AG04449 (cell line): ENCODE measurements around the gene BACH2.
"Not testable (repeated sequence)": the region's sequence is repeated elsewhere in the genome, so short reads cannot be mapped to it uniquely, and the experiment has no call there.

Experiments used
- CTCF ChIA-PET: fragments of 350-600 bp; formaldehyde crosslinking; extraction: SDS; loops from one replicate; lab custom pipeline; 2021; ENCODE audit warnings: antibody characterized with exemption; lab: Yijun Ruan, JAX
- POLR2A ChIA-PET: fragments of 400-600, 350-600 bp; formaldehyde crosslinking; extraction: SDS; loops from one replicate; lab custom pipeline; 2020; ENCODE audit warnings: antibody characterized with exemption, inconsistent platforms; lab: Yijun Ruan, JAX
- DNase-seq: peaks from one replicate; pipeline ENCODE4 v3.0.0-alpha.2; 2010; ENCODE audit warnings: low read depth, low spot score
- H3K4me3 ChIP-seq: 2 replicates; pipeline ENCODE4 v1.5.1; 2011; ENCODE audit warnings: low read depth, mild to moderate bottlenecking, control low read depth, low read length
- TF ChIP-seq, protein P1 (sequence below): IDR thresholded peaks from one replicate; pipeline ENCODE4 v1.5.1; 2011; ENCODE audit warnings: mild to moderate bottlenecking, moderate library complexity, low read length, control low read depth, inconsistent platforms; ENCODE audit not compliant: insufficient read depth; ENCODE audit errors: missing control alignments

BACH2 gene

GRCh38 chr6:89921197-89921596 is 375.4 kb downstream of the BACH2 start:
- ChIA-PET CTCF (interaction anchor here (0.9 to 2.2 kb wide), 2 partner anchors 19 to 81 kb away, joined by 3 to 7 read pairs; no protein-coding TSS in a partner anchor), POLR2A (no interaction called here)
- no peak for DNase-seq
- TF ChIP-seq, protein P1, sequence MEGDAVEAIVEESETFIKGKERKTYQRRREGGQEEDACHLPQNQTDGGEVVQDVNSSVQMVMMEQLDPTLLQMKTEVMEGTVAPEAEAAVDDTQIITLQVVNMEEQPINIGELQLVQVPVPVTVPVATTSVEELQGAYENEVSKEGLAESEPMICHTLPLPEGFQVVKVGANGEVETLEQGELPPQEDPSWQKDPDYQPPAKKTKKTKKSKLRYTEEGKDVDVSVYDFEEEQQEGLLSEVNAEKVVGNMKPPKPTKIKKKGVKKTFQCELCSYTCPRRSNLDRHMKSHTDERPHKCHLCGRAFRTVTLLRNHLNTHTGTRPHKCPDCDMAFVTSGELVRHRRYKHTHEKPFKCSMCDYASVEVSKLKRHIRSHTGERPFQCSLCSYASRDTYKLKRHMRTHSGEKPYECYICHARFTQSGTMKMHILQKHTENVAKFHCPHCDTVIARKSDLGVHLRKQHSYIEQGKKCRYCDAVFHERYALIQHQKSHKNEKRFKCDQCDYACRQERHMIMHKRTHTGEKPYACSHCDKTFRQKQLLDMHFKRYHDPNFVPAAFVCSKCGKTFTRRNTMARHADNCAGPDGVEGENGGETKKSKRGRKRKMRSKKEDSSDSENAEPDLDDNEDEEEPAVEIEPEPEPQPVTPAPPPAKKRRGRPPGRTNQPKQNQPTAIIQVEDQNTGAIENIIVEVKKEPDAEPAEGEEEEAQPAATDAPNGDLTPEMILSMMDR = no peak
- H3K4me3 ChIP-seq = no peak overlapping the region

DNA sequence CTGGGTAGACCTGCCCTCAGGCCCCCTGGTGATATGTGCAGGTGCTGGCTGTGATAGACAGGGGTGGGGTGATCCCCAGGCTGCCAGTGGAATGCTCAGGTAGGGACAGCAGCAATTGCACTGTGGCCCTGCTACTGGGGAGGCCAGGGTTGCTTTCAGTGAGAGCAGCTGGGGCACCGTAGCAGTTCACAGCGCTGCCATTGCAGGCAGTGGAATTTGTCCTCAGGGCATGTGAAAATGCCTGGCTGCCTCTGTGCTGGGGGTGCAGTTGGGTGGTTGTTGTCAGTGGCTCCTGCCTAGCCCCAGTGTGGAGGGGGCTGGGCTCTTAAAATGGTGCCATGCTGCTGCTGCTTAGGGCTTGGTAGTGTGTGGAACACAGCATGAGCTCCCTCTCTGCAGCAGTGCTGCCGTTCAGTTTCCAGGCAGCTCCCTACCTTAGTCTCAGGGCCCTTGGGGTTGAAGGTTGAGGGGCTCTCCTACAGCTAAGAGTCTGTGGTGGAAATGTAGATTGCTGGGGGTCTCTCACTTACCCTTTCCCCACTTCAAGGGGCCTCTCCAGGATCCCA is 378.8 kb downstream of the BACH2 start:
- CTCF ChIA-PET = no interaction called here
- DNase-seq = no peak
- H3K4me3 ChIP-seq = no peak overlapping the region
- TF ChIP-seq, protein P1 = no peak
- POLR2A ChIA-PET = no interaction called here

DNA sequence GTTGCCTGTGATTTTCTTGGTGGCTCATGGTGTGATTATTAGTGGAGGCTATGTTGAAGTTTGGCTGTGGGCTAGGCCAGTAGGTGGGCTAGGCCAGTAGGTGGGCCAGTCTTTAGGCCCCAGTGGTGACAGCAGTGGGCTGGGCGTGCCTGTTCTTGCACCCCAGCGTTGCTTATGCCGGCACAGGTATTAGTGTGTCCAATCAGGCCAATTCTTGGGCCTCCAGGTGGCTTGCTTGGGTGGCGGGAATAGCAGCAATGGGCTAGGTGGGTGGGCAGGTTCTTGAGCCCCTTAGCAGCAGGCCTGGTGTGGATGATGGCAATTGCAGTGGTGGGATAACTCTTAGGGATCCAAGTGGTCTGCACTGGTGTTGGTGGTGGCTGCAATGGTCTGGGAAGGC is 379.4 kb downstream of the BACH2 start:
- CTCF ChIA-PET = no interaction called here

DNA sequence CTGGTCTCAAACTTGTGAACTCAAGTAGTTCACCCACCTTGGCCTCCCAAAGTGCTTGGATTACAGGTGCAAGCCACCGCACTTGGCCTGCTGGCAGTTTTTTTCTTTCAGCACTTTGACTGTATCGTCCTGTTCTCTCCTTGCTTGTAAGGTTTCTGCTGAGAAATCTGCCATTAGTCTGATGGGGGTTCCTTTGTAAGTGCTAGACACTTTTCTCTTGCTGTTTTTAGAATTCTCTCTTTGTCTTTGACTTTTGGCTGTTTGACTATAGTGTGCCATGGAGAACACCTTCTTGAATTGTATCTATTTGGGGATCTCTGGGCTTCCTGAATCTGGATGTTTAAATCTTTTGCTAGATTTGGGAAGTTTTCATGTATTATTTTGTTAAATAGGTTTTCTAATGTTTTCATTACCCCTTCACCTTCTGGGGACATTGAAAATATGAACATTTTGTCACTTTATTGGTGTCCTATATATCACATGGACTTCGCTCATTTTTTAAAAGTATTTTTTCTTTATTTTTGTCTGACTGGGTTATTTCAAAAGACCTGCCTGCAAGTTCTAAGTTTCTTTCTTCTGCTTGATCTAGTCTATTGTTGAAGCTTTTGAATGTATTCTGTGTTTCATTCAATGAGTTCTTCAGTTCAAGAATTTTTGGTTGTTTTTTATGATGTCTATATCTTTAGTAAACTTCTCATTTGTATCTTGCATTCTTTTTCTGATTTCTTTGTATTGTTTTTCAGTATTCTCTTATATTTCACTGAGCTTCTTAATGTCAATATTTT is 380.3 kb downstream of the BACH2 start:
- TF ChIP-seq, protein P1 = no peak
- DNase-seq = no peak
- ChIA-PET CTCF (no interaction called here), POLR2A (no interaction called here)
- H3K4me3 ChIP-seq = no peak overlapping the region

More for the DNA sequence above, 379.4 kb downstream of the BACH2 start:
- no peak for DNase-seq
- H3K4me3 ChIP-seq = no peak overlapping the region
- TF ChIP-seq, protein P1 = no peak
- POLR2A ChIA-PET = no interaction called here

- ChIA-PET CTCF (no interaction called here), POLR2A (no interaction called here)
- TF ChIP-seq, protein P1 = no peak
- no peak for DNase-seq
- no peak overlapping the region for H3K4me3 ChIP-seq
Measured at GRCh38 chr6:89910902-89911240, 385.8 kb downstream of the BACH2 start.

DNA sequence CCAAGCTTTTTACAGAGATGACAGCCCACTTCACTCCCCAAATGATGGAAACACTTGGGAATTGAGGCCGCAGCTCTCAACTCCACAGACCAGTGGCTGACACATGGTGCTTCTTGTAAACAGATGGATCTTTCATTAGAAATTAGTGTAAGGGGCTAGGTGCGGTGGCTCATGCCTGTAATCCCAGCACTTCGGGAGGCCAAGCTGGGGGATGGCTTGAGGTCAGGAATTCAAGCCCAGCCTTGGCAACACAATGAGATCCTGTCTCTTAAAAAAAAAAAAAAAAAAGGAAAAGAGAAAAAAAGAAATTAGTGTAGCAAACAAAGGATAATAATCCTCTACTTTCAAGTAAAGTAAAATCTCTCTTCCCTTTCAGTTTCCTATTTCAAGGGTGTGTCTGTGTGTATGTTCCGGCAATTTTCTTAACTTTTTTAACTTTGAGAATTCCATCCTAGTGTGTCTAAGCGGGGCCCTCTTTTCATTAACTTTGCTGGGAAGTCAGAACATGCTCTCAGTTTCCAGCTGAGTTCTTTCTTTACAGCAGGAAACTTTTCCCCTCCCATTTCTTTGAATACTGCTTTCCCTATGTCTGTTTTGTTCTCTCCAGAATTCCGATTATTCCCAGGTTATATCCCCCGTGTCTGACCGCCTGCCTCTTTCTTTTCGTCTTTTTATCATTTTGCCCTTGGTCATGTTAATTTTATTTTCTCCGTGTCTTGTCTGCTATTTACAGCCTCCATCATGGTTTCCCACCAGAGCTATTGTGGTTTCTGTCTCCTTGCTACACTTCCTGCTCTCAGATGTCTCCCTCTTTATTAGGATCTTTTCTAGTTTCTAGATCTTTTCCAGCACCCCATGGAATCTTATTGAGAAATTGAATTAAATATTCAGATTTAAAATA is 386.4 kb downstream of the BACH2 start:
- H3K4me3 ChIP-seq, DNase-seq, POLR2A ChIA-PET, CTCF ChIA-PET: not testable (repeated sequence)
